ENCODE measurements around the gene MGMT. TPM values are rescaled to one million over a fixed set of nuclear protein-coding genes. Genes with fewer than 3 reads are reported as not detected.

MGMT gene
- total RNA-seq, 2 donors from 2014 or later: 17.8 to 19.2 TPM

- H3K36me3 Mint-ChIP-seq (ENCODE audit: insufficient read depth in 2 of 2): peaks cover 3 to 17% of the 10 kb centered on the region in 2 donors
- H3K27ac Mint-ChIP-seq: no peak overlapping the region
- H3K4me1 Mint-ChIP-seq (ENCODE audit: low read depth): peaks cover 5% of the 10 kb centered on the region
- ATAC-seq (replicated peaks in 1 of 2) (no peak), DNase-seq (no peak)
- H3K27me3 Mint-ChIP-seq (ENCODE audit: low read depth): no peaks in the 10 kb centered on the region
- H3K4me3 Mint-ChIP-seq: no peak overlapping the region
- H3K9me3 Mint-ChIP-seq: peaks cover 0 to 8% of the 10 kb centered on the region in 2 donors
Observed at GRCh38 chr10:129679207-129679606, 212.2 kb downstream of the MGMT start.

GRCh38 chr10:129680661-129681344 is 213.8 kb downstream of the MGMT start:
- H3K27me3 Mint-ChIP-seq (ENCODE audit: low read depth): no peaks in the 10 kb centered on the region
- DNase-seq (no peak), ATAC-seq (replicated peaks in 1 of 2) (no peak)
- peaks cover 1 to 8% of the 10 kb centered on the region in 2 donors for H3K36me3 Mint-ChIP-seq (ENCODE audit: insufficient read depth in 2 of 2)
- H3K27ac Mint-ChIP-seq: no peak overlapping the region
- peaks cover 5% of the 10 kb centered on the region for H3K4me1 Mint-ChIP-seq (ENCODE audit: low read depth)
- H3K9me3 Mint-ChIP-seq: peaks cover 0 to 4% of the 10 kb centered on the region in 2 donors
- no peak overlapping the region for H3K4me3 Mint-ChIP-seq

- peaks cover 1 to 8% of the 10 kb centered on the region in 2 donors for H3K36me3 Mint-ChIP-seq (ENCODE audit: insufficient read depth in 2 of 2)
Observed at GRCh38 chr10:129681856-129682255, 214.8 kb downstream of the MGMT start.

DNA sequence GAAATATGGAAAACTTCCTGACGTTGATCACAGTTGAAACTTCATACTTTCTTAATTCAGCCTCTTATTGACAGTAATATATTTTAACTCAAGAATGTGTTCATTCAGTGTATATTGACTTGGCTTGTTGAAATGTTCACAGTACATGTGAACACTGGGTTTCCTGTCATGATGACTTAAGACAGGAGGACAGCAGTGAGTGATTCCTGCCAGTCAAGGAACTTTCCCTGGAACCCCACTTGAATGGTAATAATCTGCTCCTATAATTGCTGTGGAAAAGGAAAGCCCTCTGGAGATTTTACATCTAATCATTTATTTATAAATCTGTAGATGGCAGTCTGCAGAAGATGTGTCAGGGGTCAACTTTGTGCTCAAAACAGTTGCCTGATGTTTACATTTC is 216.5 kb downstream of the MGMT start:
- DNase-seq (no peak), ATAC-seq (replicated peaks in 1 of 2) (no peak)
- Mint-ChIP-seq H3K4me3 (no peak overlapping the region), H3K4me1 (ENCODE audit: low read depth) (peaks cover 5% of the 10 kb centered on the region), H3K9me3 (peaks cover 0 to 4% of the 10 kb centered on the region in 2 donors), H3K27ac (no peak overlapping the region), H3K36me3 (ENCODE audit: insufficient read depth in 2 of 2) (peaks cover 1 to 9% of the 10 kb centered on the region in 2 donors), H3K27me3 (ENCODE audit: low read depth) (no peaks in the 10 kb centered on the region)

More at GRCh38 chr10:129681856-129682255, 214.8 kb downstream of the MGMT start:
- no peaks in the 10 kb centered on the region for H3K27me3 Mint-ChIP-seq (ENCODE audit: low read depth)
- H3K9me3 Mint-ChIP-seq: peaks cover 0 to 4% of the 10 kb centered on the region in 2 donors
- no peak overlapping the region for H3K4me3 Mint-ChIP-seq
- DNase-seq (no peak), ATAC-seq (replicated peaks in 1 of 2) (no peak)
- H3K4me1 Mint-ChIP-seq (ENCODE audit: low read depth): peaks cover 5% of the 10 kb centered on the region
- no peak overlapping the region for H3K27ac Mint-ChIP-seq

DNA sequence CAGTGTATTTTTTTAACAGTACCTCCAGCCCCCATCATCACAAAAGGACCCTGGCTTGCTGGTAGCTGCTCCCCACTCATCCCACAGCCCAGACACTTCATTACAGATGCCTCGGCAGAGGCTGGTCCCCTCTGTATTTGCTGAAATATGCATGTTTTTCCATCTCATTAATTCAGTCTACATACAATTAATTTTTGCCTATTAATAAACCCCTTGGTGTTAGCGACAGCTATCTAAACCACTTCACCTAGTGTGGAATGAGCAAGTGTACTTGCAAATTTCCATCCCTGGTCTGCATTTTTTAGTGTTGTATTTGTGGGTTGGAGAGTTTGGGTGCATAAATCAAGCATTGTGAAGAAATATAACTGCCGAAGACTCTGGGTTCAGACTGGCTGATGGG is 216.9 kb downstream of the MGMT start:
- H3K27ac Mint-ChIP-seq: no peak overlapping the region
- peaks cover 5% of the 10 kb centered on the region for H3K4me1 Mint-ChIP-seq (ENCODE audit: low read depth)
- H3K27me3 Mint-ChIP-seq (ENCODE audit: low read depth): no peaks in the 10 kb centered on the region
- ATAC-seq (replicated peaks in 1 of 2) (no peak), DNase-seq (no peak)
- no peak overlapping the region for H3K4me3 Mint-ChIP-seq
- H3K9me3 Mint-ChIP-seq: peaks cover 0 to 4% of the 10 kb centered on the region in 2 donors
- peaks cover 1 to 9% of the 10 kb centered on the region in 2 donors for H3K36me3 Mint-ChIP-seq (ENCODE audit: insufficient read depth in 2 of 2)

- H3K27ac Mint-ChIP-seq: no peak overlapping the region
- no peaks in the 10 kb centered on the region for H3K27me3 Mint-ChIP-seq (ENCODE audit: low read depth)
- no peaks in the 10 kb centered on the region for H3K9me3 Mint-ChIP-seq
- DNase-seq (no peak), ATAC-seq (replicated peaks in 1 of 2) (no peak)
- H3K4me1 Mint-ChIP-seq (ENCODE audit: low read depth): peaks cover 5% of the 10 kb centered on the region
- H3K36me3 Mint-ChIP-seq (ENCODE audit: insufficient read depth in 2 of 2): peaks cover 1 to 3% of the 10 kb centered on the region in 2 donors
- no peak overlapping the region for H3K4me3 Mint-ChIP-seq
Observed at GRCh38 chr10:129685271-129685670, 218.2 kb downstream of the MGMT start.

GRCh38 chr10:129689671-129690071 is 222.6 kb downstream of the MGMT start:
- Mint-ChIP-seq H3K27me3 (ENCODE audit: low read depth) (no peaks in the 10 kb centered on the region), H3K4me3 (no peak overlapping the region), H3K27ac (no peak overlapping the region), H3K9me3 (no peaks in the 10 kb centered on the region), H3K4me1 (ENCODE audit: low read depth) (peaks cover 12% of the 10 kb centered on the region), H3K36me3 (ENCODE audit: insufficient read depth in 2 of 2) (peaks cover 0 to 3% of the 10 kb centered on the region in 2 donors)
- DNase-seq: no peak
- ATAC-seq (replicated peaks in 1 of 2): no peak

DNA sequence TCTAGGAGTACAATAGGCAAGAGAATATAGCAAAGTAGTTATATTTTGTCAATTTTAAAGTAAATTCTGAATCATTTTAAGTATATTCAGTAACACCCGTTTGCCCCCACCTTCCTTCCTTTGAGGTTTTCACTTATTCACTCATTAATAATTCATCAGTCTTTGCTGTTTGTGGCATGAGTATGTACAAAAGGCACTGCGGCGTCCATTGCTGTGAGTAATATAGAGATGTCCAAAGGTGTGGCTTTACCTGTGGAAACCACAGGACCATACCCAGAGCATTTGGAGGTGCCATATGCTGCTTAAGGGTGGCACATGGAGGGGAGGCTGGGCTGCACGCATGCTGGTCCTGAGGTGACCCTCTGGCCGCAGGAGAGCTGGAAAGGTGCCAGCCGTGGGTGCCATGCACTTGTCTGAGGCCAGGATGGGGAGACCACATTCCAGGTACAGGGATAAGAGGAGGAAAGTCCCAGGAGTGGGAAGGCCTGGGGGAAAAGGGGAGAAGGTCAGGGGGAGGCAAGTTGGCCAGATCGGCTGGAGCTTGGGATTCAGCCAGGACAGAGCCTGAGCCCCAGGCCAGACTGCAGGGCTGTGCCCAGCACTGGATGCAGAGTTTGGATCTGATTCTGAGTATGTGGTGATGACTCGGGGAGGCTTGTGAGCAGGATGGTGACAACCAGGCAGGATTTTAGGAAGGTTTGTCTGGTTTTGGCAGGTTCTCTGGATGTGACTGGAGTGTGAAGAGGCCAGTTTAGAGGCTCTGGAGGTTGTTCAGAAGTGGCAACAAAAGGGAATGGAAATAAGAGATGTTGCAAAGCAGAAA is 223.4 kb downstream of the MGMT start:
- H3K9me3 Mint-ChIP-seq: no peaks in the 10 kb centered on the region
- H3K27me3 Mint-ChIP-seq (ENCODE audit: low read depth): no peaks in the 10 kb centered on the region
- H3K4me1 Mint-ChIP-seq (ENCODE audit: low read depth): peaks cover 12% of the 10 kb centered on the region
- peaks cover 0 to 3% of the 10 kb centered on the region in 2 donors for H3K36me3 Mint-ChIP-seq (ENCODE audit: insufficient read depth in 2 of 2)
- no peak overlapping the region for H3K27ac Mint-ChIP-seq
- no peak overlapping the region for H3K4me3 Mint-ChIP-seq
- ATAC-seq (replicated peaks in 1 of 2) (no peak), DNase-seq (no peak)

- Mint-ChIP-seq H3K27ac (no peak overlapping the region), H3K9me3 (no peaks in the 10 kb centered on the region), H3K27me3 (ENCODE audit: low read depth) (no peaks in the 10 kb centered on the region), H3K4me1 (ENCODE audit: low read depth) (peaks cover 12% of the 10 kb centered on the region), H3K4me3 (no peak overlapping the region), H3K36me3 (ENCODE audit: insufficient read depth in 2 of 2) (peaks cover 0 to 2% of the 10 kb centered on the region in 2 donors)
- DNase-seq (no peak), ATAC-seq (replicated peaks in 1 of 2) (no peak)
Observed at GRCh38 chr10:129692695-129693094, 225.7 kb downstream of the MGMT start.

- H3K9me3 Mint-ChIP-seq: no peaks in the 10 kb centered on the region
- peaks cover 0 to 2% of the 10 kb centered on the region in 2 donors for H3K36me3 Mint-ChIP-seq (ENCODE audit: insufficient read depth in 2 of 2)
- DNase-seq: no peak
- H3K4me1 Mint-ChIP-seq (ENCODE audit: low read depth): peaks cover 12% of the 10 kb centered on the region
- H3K27ac Mint-ChIP-seq: no peak overlapping the region
- H3K4me3 Mint-ChIP-seq: no peak overlapping the region
- no peaks in the 10 kb centered on the region for H3K27me3 Mint-ChIP-seq (ENCODE audit: low read depth)
- ATAC-seq (replicated peaks in 1 of 2): no peak
Observed at GRCh38 chr10:129693382-129693781, 226.3 kb downstream of the MGMT start.

DNA sequence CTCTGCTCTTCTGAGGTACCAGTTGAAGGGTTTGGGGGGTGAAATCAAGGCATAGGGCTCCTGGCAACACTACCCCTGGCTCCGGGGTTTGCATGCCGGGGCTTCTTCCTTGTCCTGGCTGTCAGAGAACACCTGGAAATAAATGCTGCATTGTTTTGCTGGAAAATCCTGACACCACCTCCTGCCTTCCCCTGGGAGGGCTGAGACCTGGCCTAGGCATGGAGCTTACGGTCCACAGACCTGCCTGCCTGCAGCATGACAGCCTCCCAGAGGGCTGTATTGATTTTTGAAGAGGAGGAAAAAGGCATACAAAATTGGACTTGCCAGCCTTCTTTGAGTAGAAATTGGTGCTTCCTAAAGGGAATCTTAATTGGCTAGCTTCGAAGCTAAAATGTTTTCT is 227.1 kb downstream of the MGMT start:
- H3K4me3 Mint-ChIP-seq: no peak overlapping the region
- no peaks in the 10 kb centered on the region for H3K9me3 Mint-ChIP-seq

GRCh38 chr10:129694691-129695243 is 227.7 kb downstream of the MGMT start:
- Mint-ChIP-seq H3K9me3 (no peaks in the 10 kb centered on the region), H3K27ac (no peak overlapping the region), H3K4me1 (ENCODE audit: low read depth) (peaks cover 12% of the 10 kb centered on the region), H3K4me3 (no peak overlapping the region), H3K36me3 (ENCODE audit: insufficient read depth in 2 of 2) (peaks cover 0 to 2% of the 10 kb centered on the region in 2 donors), H3K27me3 (ENCODE audit: low read depth) (no peaks in the 10 kb centered on the region)
- ATAC-seq (replicated peaks in 1 of 2) (no peak), DNase-seq (no peak)

More for the DNA sequence above, 227.1 kb downstream of the MGMT start:
- no peak for ATAC-seq (replicated peaks in 1 of 2)
- peaks cover 0 to 2% of the 10 kb centered on the region in 2 donors for H3K36me3 Mint-ChIP-seq (ENCODE audit: insufficient read depth in 2 of 2)
- no peaks in the 10 kb centered on the region for H3K27me3 Mint-ChIP-seq (ENCODE audit: low read depth)
- no peak for DNase-seq
- H3K4me1 Mint-ChIP-seq (ENCODE audit: low read depth): peaks cover 12% of the 10 kb centered on the region
- no peak overlapping the region for H3K27ac Mint-ChIP-seq

DNA sequence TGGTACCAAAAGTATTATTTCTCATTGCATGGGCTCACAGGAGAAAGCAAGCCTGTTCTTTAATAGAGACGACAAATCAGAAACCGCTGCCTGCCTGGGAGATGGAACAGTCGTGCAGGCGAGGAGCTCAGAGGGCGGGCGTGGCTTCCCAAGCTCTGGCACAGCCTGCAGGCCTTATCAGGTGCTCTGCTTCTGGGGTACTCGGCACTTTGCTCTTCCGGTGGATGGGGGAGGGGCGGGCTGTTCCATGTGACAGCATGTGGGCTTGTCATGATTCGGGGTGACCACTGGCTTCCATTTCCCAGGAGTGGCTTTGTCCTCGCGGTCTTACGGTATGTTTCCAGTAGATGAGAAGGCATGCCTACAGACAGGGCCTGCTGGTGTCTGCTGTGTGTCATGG is 228.6 kb downstream of the MGMT start:
- H3K9me3 Mint-ChIP-seq: no peaks in the 10 kb centered on the region
- peaks cover 7% of the 10 kb centered on the region for H3K4me1 Mint-ChIP-seq (ENCODE audit: low read depth)
- H3K27ac Mint-ChIP-seq: no peak overlapping the region
- ATAC-seq (replicated peaks in 1 of 2): no peak
- no peaks in the 10 kb centered on the region for H3K27me3 Mint-ChIP-seq (ENCODE audit: low read depth)
- no peak for DNase-seq
- no peak overlapping the region for H3K4me3 Mint-ChIP-seq
- no peaks in the 10 kb centered on the region for H3K36me3 Mint-ChIP-seq (ENCODE audit: insufficient read depth in 2 of 2)
